ENCODE data around the gene ORC3. TPM values are rescaled to one million over a fixed set of nuclear protein-coding genes. Genes with fewer than 3 reads are reported as not detected.

ORC3 gene
- total and polyA plus RNA-seq, 7 donors, result 10.2 to 27.6 (median 17.5) TPM

GRCh38 chr6:87544474-87544735 lies 45.5 kb upstream of the ORC3 start:
- 77 to 86% methylated on average over 1 of the region's 1 CpG for WGBS, 2 donors
- Histone ChIP-seq H3K9me3 (no peaks in the 10 kb centered on the region), H3K27me3 (no peaks in the 10 kb centered on the region), H3K27ac (no peak overlapping the region), H3K4me1 (no peaks in the 10 kb centered on the region), H3K4me3 (no peak overlapping the region), H3K36me3 (peaks cover 0 to 52% (median 5%) of the 10 kb centered on the region in 4 donors)
- TF ChIP-seq CTCF (IDR thresholded peaks at IDR 0.05) (no peak), POLR2A (IDR thresholded peaks at IDR 0.05) (no peak), POLR2AphosphoS5 (IDR thresholded peaks at IDR 0.05) (no peak), EP300 (IDR thresholded peaks at IDR 0.05) (no peak)
- intact Hi-C loops (cut with DNase I), result no loop called here
- no peak for DNase-seq

- no peak overlapping the region for H3K27ac ChIP-seq
- no peaks in the 10 kb centered on the region for H3K27me3 ChIP-seq
- no peak overlapping the region for H3K4me3 ChIP-seq
- DNase-seq, result no peak
- WGBS, 2 donors, result 80 to 81% methylated on average over 2 of the region's 2 CpGs
- H3K36me3 ChIP-seq, result peaks cover 0 to 59% (median 7%) of the 10 kb centered on the region in 4 donors
- TF ChIP-seq EP300 (IDR thresholded peaks at IDR 0.05), result no peak
- no peaks in the 10 kb centered on the region for H3K4me1 ChIP-seq
- intact Hi-C loops (cut with DNase I), result no loop called here
- H3K9me3 ChIP-seq, result no peaks in the 10 kb centered on the region
These were observed 38.1 kb upstream of the ORC3 start for GRCh38 chr6:87551799-87552198.

- no peak for TF ChIP-seq POLR2AphosphoS5 (IDR thresholded peaks at IDR 0.05)
- no peak for TF ChIP-seq EP300 (IDR thresholded peaks at IDR 0.05)
- no peak for TF ChIP-seq POLR2A (IDR thresholded peaks at IDR 0.05)
- TF ChIP-seq CTCF (IDR thresholded peaks at IDR 0.05), result no peak
- Histone ChIP-seq H3K36me3 (peaks cover 0 to 54% (median 7%) of the 10 kb centered on the region in 4 donors), H3K4me3 (no peak overlapping the region), H3K27me3 (no peaks in the 10 kb centered on the region), H3K9me3 (no peaks in the 10 kb centered on the region), H3K4me1 (no peaks in the 10 kb centered on the region), H3K27ac (no peak overlapping the region)
- WGBS, 2 donors, result 93 to 97% methylated on average over 4 of the region's 4 CpGs
- DNase-seq, result no peak
- intact Hi-C loops (cut with DNase I), result no loop called here
These were observed 36.7 kb upstream of the ORC3 start for GRCh38 chr6:87553159-87553765.

- TF ChIP-seq POLR2A (IDR thresholded peaks at IDR 0.05) (no peak), CTCF (IDR thresholded peaks at IDR 0.05) (no peak), EP300 (IDR thresholded peaks at IDR 0.05) (no peak), POLR2AphosphoS5 (IDR thresholded peaks at IDR 0.05) (no peak)
- H3K27ac ChIP-seq, result no peak overlapping the region
- H3K27me3 ChIP-seq, result no peaks in the 10 kb centered on the region
- no peak overlapping the region for H3K4me3 ChIP-seq
- no peaks in the 10 kb centered on the region for H3K9me3 ChIP-seq
- peaks cover 0 to 64% (median 10%) of the 10 kb centered on the region in 4 donors for H3K36me3 ChIP-seq
- H3K4me1 ChIP-seq, result no peaks in the 10 kb centered on the region
- DNase-seq, result no peak
- intact Hi-C loops (cut with DNase I), result no loop called here
These were observed 34.4 kb upstream of the ORC3 start for GRCh38 chr6:87555506-87555905.

GRCh38 chr6:87558446-87558845 lies 31.5 kb upstream of the ORC3 start:
- Histone ChIP-seq H3K4me3 (no peak overlapping the region), H3K27me3 (no peaks in the 10 kb centered on the region), H3K27ac (no peak overlapping the region), H3K36me3 (peaks cover 4 to 71% (median 18%) of the 10 kb centered on the region in 4 donors), H3K9me3 (no peaks in the 10 kb centered on the region), H3K4me1 (peaks cover 0 to 5% (median 0%) of the 10 kb centered on the region in 4 donors)
- DNase-seq, result no peak
- TF ChIP-seq POLR2AphosphoS5 (IDR thresholded peaks at IDR 0.05), result no peak
- TF ChIP-seq EP300 (IDR thresholded peaks at IDR 0.05), result no peak
- no peak for TF ChIP-seq POLR2A (IDR thresholded peaks at IDR 0.05)
- no peak for TF ChIP-seq CTCF (IDR thresholded peaks at IDR 0.05)
- intact Hi-C loops (cut with DNase I), result no loop called here

Measured in sigmoid colon (tissue), 7 donors.